SKM-1 (cell line): ENCODE results near the gene FRMD5.

Experiments used
- DNase-seq: peaks from one replicate; lab custom pipeline; 2025; ENCODE audit not compliant: unreplicated experiment; lab: John Stamatoyannopoulos, UW

The FRMD5 gene

GRCh38 chr15:43981576-43981975 lies 213.5 kb downstream of the FRMD5 start:
- DNase-seq = no peak

- no peak for DNase-seq
These were observed 217.8 kb downstream of the FRMD5 start for GRCh38 chr15:43977072-43977884.

DNA sequence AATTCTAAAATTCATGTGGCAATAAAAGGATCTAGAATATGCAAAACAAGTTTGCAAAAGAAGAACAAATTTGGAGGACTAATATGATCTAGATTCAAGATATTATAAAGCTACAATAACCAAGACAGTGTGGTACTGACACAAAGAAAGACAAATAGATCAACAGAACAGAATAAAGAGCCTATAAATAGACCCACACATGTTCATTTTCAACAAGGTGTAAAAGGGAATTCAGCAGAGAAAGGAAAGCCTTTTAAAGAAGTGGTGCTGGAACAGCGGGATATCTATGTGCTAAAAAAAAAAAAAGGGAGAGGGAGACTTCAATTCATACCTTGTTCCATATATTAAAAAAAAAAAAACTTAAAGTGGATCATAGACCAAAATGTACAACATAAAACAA lies 219.3 kb downstream of the FRMD5 start:
- DNase-seq = no peak

DNA sequence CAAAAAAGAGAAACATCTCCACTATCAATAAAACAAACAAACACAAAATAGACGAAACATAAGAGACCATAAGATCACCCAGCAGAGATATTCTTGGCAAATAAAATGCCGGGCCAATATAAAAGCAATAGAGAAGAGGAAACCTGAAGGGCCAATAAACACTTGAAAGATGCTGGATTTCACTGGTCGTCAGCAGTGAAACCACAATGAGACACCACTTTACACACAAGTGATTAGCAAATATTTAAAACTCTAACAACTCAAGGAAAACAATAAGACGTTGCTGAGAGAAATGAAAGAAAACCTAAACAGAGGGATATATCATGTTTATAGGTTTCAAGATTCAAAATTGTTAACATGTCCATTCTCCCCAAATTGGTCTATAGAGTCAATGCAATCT lies 219.7 kb downstream of the FRMD5 start:
- no peak for DNase-seq

DNA sequence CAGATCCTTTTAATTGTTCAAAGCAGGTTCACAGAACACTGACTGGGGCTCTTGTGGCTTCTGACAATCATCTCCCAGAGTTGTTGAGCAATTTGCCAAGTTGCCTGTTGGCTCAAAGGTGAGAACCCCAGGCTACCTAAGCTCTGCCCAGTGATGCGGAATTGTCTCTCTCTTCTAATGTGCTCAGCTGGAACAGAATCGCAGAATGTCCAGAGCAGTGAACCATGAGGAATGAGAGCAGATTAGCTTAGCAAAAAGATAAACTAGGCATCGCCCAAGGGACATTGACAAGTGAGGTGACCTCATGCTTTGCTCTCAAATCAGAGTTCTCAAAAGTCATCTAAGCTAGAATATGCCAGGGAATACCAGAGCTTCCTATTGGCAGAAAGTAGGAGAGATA lies 220.2 kb downstream of the FRMD5 start:
- DNase-seq = no peak

DNA sequence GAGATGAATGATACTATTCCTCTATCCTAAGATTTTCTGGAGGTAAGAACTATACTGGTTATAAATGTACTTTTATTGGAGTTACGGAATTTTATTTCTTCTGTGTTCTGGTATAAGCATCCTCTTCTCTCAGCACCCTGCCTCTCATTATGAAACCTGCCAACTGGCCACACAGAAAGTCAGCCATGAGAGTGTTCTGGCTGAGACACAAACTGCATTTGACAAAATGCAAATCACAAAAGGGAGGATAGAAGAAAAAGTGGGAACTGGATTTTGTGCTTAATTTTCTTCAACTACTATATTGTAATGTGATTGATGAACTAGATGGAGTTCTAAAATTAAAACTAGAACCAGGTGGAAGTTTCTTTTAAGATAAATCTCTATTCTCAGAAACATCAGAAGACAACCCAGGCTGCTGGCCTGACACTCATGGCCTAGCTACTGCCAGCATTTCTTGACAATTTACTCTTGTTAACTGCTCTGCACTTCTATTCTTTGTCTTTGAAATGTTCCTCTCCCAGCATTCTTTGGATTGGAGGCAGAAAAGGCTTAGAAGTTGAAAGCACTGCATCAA lies 225.2 kb downstream of the FRMD5 start:
- no peak for DNase-seq

DNA sequence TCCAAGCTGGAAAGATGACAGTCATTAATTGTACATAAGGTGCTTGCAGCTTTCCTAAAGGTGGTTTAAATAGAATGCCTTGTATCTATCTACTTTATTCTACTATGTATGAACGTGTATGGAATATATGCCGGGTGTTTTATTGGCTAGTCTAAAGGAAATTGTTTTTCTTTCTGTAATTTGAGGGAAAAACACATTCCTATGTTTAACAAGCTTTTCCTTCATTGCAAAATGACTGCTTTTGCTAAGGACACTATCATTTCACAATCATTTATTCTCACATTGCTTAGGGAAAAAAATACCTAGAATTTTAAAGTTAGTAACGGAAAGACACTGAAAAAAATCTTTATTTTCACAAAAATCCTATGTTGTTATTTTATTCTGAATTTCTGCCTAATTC lies 226.5 kb downstream of the FRMD5 start:
- no peak for DNase-seq

DNA sequence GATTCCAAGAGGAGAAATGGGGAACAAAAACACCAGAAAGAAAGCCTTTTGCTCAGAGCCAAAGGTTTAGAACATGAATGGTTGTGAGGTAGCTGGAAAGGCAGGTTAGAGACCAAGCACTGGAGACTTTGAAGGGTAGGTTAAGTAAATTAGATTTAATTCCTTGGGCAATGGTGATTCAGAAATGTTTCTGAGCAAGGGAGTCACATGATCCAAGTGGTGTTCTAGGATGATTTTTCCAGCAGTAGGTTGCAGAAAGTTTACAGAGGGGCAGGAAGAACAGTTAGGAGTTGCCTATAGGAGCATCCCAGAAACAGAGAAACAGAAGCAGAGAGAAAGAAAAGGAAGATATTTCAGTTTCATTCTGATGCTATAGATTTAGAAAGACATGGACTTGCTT lies 228.4 kb downstream of the FRMD5 start:
- no peak for DNase-seq

DNA sequence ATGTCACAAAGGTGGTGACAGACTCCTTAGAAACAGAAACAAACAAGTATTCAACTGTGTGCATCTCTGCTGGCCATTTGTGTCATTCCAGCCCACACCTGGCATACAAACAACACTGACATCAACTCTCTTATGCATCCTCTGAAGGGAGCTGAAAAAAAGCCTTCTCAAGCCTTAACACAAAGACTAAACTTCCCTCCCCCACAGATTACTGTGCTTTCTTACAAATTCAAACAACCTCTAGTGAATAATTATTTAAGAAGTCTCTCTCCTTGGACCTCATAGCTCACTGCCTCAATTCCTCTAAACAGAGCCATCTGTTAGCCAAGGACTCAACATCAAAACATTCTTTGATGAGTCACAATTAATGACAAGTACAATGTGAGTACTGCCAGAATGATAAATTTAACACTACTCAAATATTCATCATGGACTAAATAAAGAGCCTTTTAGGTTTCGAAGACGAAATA lies 236.2 kb downstream of the FRMD5 start:
- DNase-seq = no peak

DNA sequence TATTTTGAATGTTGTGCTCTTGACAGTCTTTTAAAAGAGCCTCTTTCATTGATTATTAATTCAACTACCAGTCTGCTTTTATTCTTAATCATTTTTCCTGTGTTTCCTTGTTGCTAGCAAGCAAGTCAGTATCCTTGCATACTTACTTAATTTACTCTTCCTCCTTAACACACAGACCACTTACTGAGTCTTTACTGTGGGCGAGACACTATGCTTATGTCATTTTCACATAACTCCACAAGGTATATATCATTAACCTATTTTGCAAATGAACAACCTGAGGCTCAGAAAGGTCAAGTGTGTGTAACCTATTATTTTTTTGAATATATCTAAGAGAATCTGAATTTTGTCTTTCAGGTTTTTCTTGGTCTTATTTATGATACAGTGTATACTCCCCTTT lies 237.3 kb downstream of the FRMD5 start:
- no peak for DNase-seq

- DNase-seq = no peak
These were observed 239.9 kb downstream of the FRMD5 start for GRCh38 chr15:43955140-43955539.

DNA sequence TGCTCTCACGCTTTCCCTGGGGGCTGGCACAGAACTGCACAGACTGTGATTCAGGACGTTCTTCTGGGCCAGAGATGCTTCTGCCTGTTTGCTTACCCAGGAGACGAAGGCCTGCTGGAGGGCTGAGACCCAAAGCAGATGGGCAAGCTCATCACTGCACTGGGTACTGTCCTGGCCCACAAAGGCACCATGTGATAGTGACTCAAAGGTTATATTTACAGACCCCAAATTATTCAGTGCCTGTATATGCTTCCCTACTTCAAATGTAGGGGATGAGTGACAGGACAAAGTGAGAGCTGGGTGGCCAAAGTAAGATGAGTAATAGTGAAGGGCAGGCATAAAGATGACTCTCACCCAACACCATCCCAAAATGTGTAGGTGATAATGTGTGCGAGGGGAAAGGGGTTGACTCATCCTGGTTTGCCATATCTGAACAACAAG lies 240.9 kb downstream of the FRMD5 start:
- no peak for DNase-seq

- no peak for DNase-seq
These were observed 241.7 kb downstream of the FRMD5 start for GRCh38 chr15:43953402-43953801.

GRCh38 chr15:43950531-43950930 lies 244.5 kb downstream of the FRMD5 start:
- DNase-seq = no peak

DNA sequence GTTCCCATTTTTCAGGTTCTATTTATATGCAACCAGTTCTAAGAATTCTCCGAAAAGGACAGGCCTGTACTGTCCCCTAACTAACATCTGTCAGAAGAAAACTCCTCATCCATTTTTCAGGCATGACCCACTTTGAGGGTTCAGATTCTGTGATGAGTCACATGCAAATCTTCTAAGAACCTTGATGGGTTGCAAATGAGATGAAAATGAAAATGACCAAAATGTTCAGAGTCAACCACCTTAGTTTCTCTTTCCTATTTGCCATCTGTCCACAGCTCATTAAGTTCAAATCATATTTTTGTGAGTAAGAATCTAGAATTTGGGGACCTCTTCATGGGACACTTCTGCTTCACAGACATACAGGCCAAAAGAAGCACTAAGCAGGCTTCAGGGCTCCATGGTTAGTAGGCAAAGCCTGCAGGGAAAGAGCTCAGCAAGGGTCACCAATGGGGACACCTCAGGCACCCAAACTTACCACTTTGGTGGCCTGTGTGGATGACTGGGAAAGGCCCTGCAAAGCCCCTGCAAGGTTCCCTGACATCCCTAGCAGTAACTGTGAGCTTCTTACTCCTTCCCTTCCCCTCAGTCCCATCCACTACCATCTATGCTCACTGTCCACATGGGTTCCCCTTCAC lies 246.3 kb downstream of the FRMD5 start:
- DNase-seq = no peak

- DNase-seq = no peak
These were observed 251.6 kb downstream of the FRMD5 start for GRCh38 chr15:43943511-43943910.

DNA sequence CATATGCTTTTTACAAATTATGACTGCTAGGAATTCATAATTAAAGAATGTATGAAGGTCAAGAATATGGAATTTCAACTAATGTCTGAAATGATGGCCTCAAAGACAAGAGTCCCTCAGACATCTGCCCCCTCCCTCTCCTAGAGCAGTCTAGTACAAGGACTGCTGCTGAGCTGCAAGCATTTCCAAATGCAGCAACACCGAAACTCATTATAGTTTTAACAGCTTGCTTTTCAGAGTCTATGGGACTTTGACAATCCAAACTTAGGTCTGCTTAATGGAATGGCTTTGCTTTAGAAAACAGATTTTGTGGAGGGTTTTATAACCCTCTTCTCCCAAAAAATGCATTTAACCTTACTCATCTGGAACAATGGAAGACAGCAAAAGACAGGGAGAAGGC lies 252.9 kb downstream of the FRMD5 start:
- DNase-seq = no peak

DNA sequence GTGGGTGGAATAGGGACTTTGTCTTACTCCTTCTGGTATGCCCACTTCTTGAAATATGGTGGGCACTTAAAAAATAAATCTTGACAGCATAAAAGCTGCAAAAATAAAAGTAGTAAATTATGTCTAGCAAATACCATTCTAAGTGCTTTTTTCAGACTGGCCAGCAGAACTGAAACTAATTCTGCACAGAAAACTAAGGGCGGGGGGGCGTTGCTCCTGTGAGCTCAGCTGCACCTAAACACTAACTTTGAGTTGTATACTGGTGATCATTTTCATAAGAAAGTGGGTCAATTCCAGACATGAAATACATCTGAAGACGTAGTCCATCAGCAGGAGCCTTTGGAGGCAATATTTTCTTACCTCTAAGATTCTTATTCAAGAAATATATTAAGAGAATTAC lies 253.5 kb downstream of the FRMD5 start:
- DNase-seq = no peak

GRCh38 chr15:43941071-43941470 lies 254.0 kb downstream of the FRMD5 start:
- DNase-seq = no peak

DNA sequence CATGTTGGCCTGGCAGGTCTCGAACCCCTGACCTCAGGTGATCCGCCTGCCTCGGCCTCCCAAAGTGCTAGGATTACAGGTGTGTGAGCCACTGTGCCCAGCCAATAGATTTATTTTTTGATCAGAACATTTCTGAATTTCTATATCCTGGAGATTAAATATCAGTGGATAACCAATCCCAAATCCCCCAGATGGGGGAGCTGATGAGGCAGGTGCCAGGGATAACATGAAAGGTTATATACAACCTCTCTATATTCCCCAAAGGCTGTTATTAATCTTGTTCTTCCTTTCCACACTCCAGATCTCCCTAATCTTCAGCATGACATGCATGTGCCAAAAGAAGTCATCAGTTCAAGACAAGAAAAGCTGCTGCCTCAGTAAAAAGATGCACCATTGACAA lies 256.0 kb downstream of the FRMD5 start:
- no peak for DNase-seq

- DNase-seq = no peak
These were observed 260.6 kb downstream of the FRMD5 start for GRCh38 chr15:43934480-43934879.

GRCh38 chr15:43932907-43933306 lies 262.2 kb downstream of the FRMD5 start:
- DNase-seq = no peak
